GDM1 (cell line): ENCODE results near the gene HASPIN.
"Not testable (repeated sequence)": the region's sequence is repeated elsewhere in the genome, so short reads cannot be mapped to it uniquely, and the experiment has no call there.

Experiments used
- DNase-seq: peaks from one replicate; lab custom pipeline; 2025; lab: John Stamatoyannopoulos, UW

Gene HASPIN

GRCh38 chr17:3695723-3696411 lies 27.8 kb upstream of the HASPIN start, which contains the start of gene P2RX5:
TSS of gene P2RX5 (minus strand) at chr17:3696155. CDS start at chr17:3696005, 150 bp downstream.
- DNase-seq: no peak

GRCh38 chr17:3697103-3697476 lies 26.6 kb upstream of the HASPIN start:
- no peak for DNase-seq

- no peak for DNase-seq
These were observed 25.6 kb upstream of the HASPIN start for GRCh38 chr17:3698139-3698538.

- DNase-seq: no peak
These were observed 23.8 kb upstream of the HASPIN start for GRCh38 chr17:3699951-3700350.

- DNase-seq: not testable (repeated sequence)
These were observed 21.6 kb upstream of the HASPIN start for GRCh38 chr17:3702041-3702539.

GRCh38 chr17:3704931-3705717 lies 18.6 kb upstream of the HASPIN start:
- DNase-seq: no peak

GRCh38 chr17:3705718-3705984 lies 18.1 kb upstream of the HASPIN start:
- not testable (repeated sequence) for DNase-seq

- no peak for DNase-seq
These were observed 15.3 kb upstream of the HASPIN start for GRCh38 chr17:3708366-3708765.

GRCh38 chr17:3710951-3711383 lies 12.7 kb upstream of the HASPIN start:
- DNase-seq: peak; percentile 36

- DNase-seq: no peak
These were observed 10.8 kb upstream of the HASPIN start for GRCh38 chr17:3712811-3713463.

- DNase-seq: no peak
These were observed 8.4 kb upstream of the HASPIN start for GRCh38 chr17:3715296-3715695.

GRCh38 chr17:3718201-3718600 lies 5.5 kb upstream of the HASPIN start:
- no peak for DNase-seq

- DNase-seq: no peak
These were observed 4.4 kb upstream of the HASPIN start for GRCh38 chr17:3719265-3719664.

- no peak for DNase-seq
These were observed 987 bp upstream of the HASPIN start for GRCh38 chr17:3722716-3723115.

GRCh38 chr17:3723188-3723555 lies 531 bp upstream of the HASPIN start:
- DNase-seq: no peak

GRCh38 chr17:3724378-3725077 lies 825 bp downstream of the HASPIN start:
- DNase-seq: no peak

GRCh38 chr17:3727041-3727440 lies 3.3 kb downstream of the HASPIN start:
- no peak for DNase-seq

GRCh38 chr17:3728099-3728498 lies 4.4 kb downstream of the HASPIN start:
- DNase-seq: not testable (repeated sequence)

GRCh38 chr17:3729881-3730280 lies 6.2 kb downstream of the HASPIN start:
- no peak for DNase-seq

GRCh38 chr17:3730881-3731429 lies 7.3 kb downstream of the HASPIN start:
- DNase-seq: no peak

- DNase-seq: no peak
These were observed 8.5 kb downstream of the HASPIN start for GRCh38 chr17:3732210-3732621.

- not testable (repeated sequence) for DNase-seq
These were observed 11.2 kb downstream of the HASPIN start for GRCh38 chr17:3734911-3735276.
